ENCODE results near the gene ILKAP.

The ILKAP gene

GRCh38 chr2:238126775-238127164 lies 76.7 kb downstream of the ILKAP start:
- Histone ChIP-seq H3K36me3 (ENCODE audit: insufficient read depth, low read length) (no peaks in the 10 kb centered on the region), H3K79me2 (ENCODE audit: insufficient read depth, low read length) (no peaks in the 10 kb centered on the region), H2AFZ (ENCODE audit: low read length) (no peak overlapping the region), H3K4me1 (ENCODE audit: insufficient read depth, low read length, severe bottlenecking) (no peaks in the 10 kb centered on the region), H3K27me3 (ENCODE audit: insufficient read depth, low read length) (peaks cover 7% of the 10 kb centered on the region), H4K20me1 (ENCODE audit: insufficient read depth, low read length) (no peaks in the 10 kb centered on the region), H3K9me2 (ENCODE audit: low read depth, low read length) (no peaks in the 10 kb centered on the region), H3K4me3 (ENCODE audit: low read depth, low read length, poor library complexity, severe bottlenecking) (no peak overlapping the region), H3K4me2 (ENCODE audit: low read length) (no peak overlapping the region), H3K27ac (ENCODE audit: low read depth, low read length, poor library complexity, severe bottlenecking) (no peak overlapping the region), H3F3A (ENCODE audit: insufficient read depth, low read length) (no peaks in the 10 kb centered on the region), H3K9ac (ENCODE audit: low read length) (no peak overlapping the region), H3K9me3 (ENCODE audit: low read length) (no peaks in the 10 kb centered on the region)
- TF ChIP-seq EZH2 (IDR thresholded peaks at IDR 0.05; ENCODE audit: borderline replicate concordance, low read length) (no peak), CTCF (IDR thresholded peaks at IDR 0.05; ENCODE audit: low read length) (no peak)

- H3K9me2 ChIP-seq (ENCODE audit: low read depth, low read length), result no peaks in the 10 kb centered on the region
- H3K79me2 ChIP-seq (ENCODE audit: insufficient read depth, low read length), result no peaks in the 10 kb centered on the region
- H3K27me3 ChIP-seq (ENCODE audit: insufficient read depth, low read length), result peaks cover 5% of the 10 kb centered on the region; the same call in 1 of the 2 replicates
- no peak overlapping the region for H2AFZ ChIP-seq (ENCODE audit: low read length)
- no peaks in the 10 kb centered on the region for H3K9me3 ChIP-seq (ENCODE audit: low read length)
- H3K27ac ChIP-seq (ENCODE audit: low read depth, low read length, poor library complexity, severe bottlenecking), result no peak overlapping the region
- H3F3A ChIP-seq (ENCODE audit: insufficient read depth, low read length), result no peaks in the 10 kb centered on the region
- no peak overlapping the region for H3K4me2 ChIP-seq (ENCODE audit: low read length)
- no peaks in the 10 kb centered on the region for H3K4me1 ChIP-seq (ENCODE audit: insufficient read depth, low read length, severe bottlenecking)
- no peaks in the 10 kb centered on the region for H3K36me3 ChIP-seq (ENCODE audit: insufficient read depth, low read length)
- H4K20me1 ChIP-seq (ENCODE audit: insufficient read depth, low read length), result no peaks in the 10 kb centered on the region
- H3K4me3 ChIP-seq (ENCODE audit: low read depth, low read length, poor library complexity, severe bottlenecking), result no peak overlapping the region
- TF ChIP-seq CTCF (IDR thresholded peaks at IDR 0.05; ENCODE audit: low read length), result no peak
- TF ChIP-seq EZH2 (IDR thresholded peaks at IDR 0.05; ENCODE audit: borderline replicate concordance, low read length), result no peak
- H3K9ac ChIP-seq (ENCODE audit: low read length), result no peak overlapping the region
Measured at GRCh38 chr2:238126338-238126737, 77.2 kb downstream of the ILKAP start.

- TF ChIP-seq EZH2 (IDR thresholded peaks at IDR 0.05; ENCODE audit: borderline replicate concordance, low read length) (no peak), CTCF (IDR thresholded peaks at IDR 0.05; ENCODE audit: low read length) (no peak)
- H3K4me1 ChIP-seq (ENCODE audit: insufficient read depth, low read length, severe bottlenecking), result no peaks in the 10 kb centered on the region
- no peaks in the 10 kb centered on the region for H3K9me2 ChIP-seq (ENCODE audit: low read depth, low read length)
- no peaks in the 10 kb centered on the region for H3K79me2 ChIP-seq (ENCODE audit: insufficient read depth, low read length)
- peaks cover 5% of the 10 kb centered on the region; the same call in 1 of the 2 replicates for H3K27me3 ChIP-seq (ENCODE audit: insufficient read depth, low read length)
- H3F3A ChIP-seq (ENCODE audit: insufficient read depth, low read length), result no peaks in the 10 kb centered on the region
- no peak overlapping the region for H3K4me2 ChIP-seq (ENCODE audit: low read length)
- H4K20me1 ChIP-seq (ENCODE audit: insufficient read depth, low read length), result no peaks in the 10 kb centered on the region
- no peaks in the 10 kb centered on the region for H3K9me3 ChIP-seq (ENCODE audit: low read length)
- H3K27ac ChIP-seq (ENCODE audit: low read depth, low read length, poor library complexity, severe bottlenecking), result no peak overlapping the region
- no peak overlapping the region for H3K4me3 ChIP-seq (ENCODE audit: low read depth, low read length, poor library complexity, severe bottlenecking)
- H3K36me3 ChIP-seq (ENCODE audit: insufficient read depth, low read length), result no peaks in the 10 kb centered on the region
- H3K9ac ChIP-seq (ENCODE audit: low read length), result no peak overlapping the region
- no peak overlapping the region for H2AFZ ChIP-seq (ENCODE audit: low read length)
Measured at GRCh38 chr2:238125127-238125885, 78.2 kb downstream of the ILKAP start.
